Epithelial cell of prostate (primary cell): ENCODE results near the gene CD6.

Experiments
- DNase-seq: peaks from one replicate; pipeline ENCODE4 v3.0.0-alpha.2; 2011; ENCODE audit warnings: low read depth, low spot score
- H3K27ac ChIP-seq: fragments of 450-650 bp; 2 replicates; pipeline ENCODE4 v1.5.1; 2017; ENCODE audit warnings: mild to moderate bottlenecking

The CD6 gene

DNA sequence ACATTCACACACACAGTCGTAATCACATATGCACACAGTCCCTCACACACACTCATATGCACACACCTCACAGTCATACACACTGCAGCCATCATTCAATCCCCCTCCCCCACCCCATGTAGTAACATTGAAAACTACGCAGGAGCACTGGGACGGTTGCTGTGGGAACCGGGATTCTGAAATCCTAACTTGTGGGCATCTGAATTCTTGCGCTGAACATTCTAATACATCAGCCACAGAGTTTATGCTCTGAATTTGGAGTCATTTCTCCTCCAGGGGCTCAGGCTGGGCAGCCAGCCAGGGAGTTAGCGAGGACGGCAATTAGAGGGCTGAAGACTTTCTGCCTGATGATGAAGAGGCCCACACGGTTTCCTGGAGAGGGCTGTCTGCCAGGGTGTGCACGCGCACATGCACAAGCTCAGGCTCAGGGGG is 32.7 kb downstream of the CD6 start:
- no peak for DNase-seq
- no peak overlapping the region for H3K27ac ChIP-seq

DNA sequence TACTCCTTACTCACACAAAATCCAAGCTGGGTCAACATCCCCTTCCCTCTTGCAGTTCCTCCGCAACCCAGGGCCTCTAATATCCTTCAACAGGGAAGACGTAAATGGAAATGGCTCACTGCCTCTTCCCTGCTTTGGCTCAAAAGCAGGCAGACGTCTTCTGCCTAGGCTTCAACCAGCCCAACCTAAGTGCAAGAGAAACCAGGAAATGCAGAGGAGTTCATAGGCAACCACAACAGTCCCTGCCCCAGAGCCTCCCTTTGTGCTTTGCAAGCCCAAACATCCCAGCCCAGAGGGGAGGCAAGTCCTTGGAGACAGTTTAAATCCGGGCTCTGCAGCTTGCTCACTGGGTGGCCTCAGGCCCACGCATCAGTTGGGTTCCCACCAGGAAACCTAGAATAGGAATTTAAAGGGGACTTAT is 33.3 kb downstream of the CD6 start:
- DNase-seq: no peak
- H3K27ac ChIP-seq: no peak overlapping the region

DNA sequence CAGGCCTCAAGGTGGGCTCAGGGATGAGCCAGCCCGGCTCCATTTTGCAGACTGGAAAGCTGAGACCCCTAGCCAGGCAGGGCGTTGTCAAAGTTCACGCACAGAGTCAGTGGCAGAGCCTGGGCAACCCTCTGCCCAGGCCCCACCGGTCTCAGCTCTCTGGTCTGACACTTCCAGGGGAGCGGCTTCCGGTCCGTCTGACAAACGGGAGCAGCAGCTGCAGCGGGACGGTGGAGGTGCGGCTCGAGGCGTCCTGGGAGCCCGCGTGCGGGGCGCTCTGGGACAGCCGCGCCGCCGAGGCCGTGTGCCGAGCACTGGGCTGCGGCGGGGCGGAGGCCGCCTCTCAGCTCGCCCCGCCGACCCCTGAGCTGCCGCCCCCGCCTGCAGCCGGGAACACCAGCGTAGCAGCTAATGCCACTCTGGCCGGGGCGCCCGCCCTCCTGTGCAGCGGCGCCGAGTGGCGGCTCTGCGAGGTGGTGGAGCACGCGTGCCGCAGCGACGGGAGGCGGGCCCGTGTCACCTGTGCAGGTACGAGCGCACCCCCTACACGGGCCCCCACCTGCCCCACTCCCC is 36.0 kb downstream of the CD6 start:
- DNase-seq: no peak
- H3K27ac ChIP-seq: no peak overlapping the region

DNA sequence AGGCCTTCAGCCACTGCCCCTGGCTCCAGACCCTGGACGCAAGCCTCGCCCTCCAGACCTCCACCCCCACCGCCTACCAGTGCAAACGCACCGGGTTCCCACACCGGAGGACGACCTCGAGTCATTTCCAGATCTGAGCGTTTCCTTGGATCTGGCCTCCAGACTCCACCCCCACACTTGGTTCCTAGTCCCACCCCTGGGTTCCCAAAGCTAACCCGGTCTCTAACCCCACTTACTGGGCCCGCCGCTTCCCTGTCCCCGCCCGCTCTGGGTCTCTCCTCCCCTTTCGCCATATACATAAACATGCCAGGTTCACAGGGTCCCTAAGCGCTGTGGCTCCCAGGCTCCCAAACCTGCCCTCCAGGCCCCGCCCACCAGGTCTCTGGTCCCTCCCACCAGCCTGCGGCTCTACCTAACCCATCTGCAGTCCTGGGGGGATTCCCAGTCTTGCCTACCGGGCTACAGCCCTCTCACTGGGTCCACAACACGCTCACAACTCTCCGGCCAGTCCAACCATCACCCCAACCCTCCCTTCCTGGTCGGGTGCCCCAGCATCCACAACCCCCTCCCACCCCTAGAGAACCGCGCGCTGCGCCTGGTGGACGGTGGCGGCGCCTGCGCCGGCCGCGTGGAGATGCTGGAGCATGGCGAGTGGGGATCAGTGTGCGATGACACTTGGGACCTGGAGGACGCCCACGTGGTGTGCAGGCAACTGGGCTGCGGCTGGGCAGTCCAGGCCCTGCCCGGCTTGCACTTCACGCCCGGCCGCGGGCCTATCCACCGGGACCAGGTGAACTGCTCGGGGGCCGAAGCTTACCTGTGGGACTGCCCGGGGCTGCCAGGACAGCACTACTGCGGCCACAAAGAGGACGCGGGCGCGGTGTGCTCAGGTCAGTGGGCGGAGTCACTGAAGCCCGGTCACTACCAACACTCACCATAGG is 36.7 kb downstream of the CD6 start:
- no peak overlapping the region for H3K27ac ChIP-seq
- DNase-seq: no peak

DNA sequence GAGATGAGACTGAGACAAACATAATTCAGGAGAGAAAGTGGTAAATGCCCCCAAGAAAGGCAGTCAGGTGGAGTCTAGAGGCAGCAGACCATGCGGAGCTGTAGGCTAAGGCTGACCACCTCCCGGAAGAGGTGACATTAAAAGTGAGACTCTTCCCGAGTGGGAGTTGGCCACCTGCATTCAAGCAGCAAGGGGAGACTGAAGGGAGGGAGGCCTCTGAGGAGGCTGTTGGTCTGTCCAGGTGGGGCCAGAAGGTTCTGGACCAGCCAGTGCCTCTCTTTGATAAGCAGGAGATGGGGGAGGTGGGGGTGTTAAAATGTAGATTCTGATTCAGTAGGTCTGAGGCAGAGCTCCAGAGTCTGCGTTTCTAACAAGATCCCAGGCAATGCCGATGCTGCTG is 37.5 kb downstream of the CD6 start:
- H3K27ac ChIP-seq: no peak overlapping the region
- no peak for DNase-seq

DNA sequence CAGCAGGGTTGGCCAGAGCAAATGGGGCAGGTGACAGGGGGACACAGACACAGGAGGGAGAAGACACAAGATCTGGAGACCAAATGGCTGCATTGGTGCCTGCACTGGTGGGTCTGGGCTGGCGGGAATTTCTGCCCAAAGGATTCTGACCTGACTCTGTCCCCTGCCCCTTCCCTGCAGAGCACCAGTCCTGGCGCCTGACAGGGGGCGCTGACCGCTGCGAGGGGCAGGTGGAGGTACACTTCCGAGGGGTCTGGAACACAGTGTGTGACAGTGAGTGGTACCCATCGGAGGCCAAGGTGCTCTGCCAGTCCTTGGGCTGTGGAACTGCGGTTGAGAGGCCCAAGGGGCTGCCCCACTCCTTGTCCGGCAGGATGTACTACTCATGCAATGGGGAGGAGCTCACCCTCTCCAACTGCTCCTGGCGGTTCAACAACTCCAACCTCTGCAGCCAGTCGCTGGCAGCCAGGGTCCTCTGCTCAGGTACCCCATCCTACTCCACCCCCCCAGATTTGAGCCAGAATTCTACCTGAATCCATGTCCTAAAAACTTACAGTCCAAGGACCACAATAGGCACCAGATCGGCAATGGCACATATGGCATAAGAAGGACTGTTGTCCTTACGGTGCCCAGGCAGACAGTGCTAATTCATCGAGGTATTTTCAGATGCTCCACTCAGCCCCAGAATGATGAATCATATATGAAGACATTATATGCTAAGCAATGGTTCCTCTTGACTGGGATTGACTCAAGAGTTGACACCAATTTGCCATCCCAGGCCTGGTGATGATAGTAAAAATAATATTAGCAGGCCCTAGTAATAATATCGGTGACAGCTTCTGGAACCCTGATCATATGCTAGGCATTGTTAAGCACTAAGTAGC is 38.2 kb downstream of the CD6 start:
- H3K27ac ChIP-seq: no peak overlapping the region
- no peak for DNase-seq

DNA sequence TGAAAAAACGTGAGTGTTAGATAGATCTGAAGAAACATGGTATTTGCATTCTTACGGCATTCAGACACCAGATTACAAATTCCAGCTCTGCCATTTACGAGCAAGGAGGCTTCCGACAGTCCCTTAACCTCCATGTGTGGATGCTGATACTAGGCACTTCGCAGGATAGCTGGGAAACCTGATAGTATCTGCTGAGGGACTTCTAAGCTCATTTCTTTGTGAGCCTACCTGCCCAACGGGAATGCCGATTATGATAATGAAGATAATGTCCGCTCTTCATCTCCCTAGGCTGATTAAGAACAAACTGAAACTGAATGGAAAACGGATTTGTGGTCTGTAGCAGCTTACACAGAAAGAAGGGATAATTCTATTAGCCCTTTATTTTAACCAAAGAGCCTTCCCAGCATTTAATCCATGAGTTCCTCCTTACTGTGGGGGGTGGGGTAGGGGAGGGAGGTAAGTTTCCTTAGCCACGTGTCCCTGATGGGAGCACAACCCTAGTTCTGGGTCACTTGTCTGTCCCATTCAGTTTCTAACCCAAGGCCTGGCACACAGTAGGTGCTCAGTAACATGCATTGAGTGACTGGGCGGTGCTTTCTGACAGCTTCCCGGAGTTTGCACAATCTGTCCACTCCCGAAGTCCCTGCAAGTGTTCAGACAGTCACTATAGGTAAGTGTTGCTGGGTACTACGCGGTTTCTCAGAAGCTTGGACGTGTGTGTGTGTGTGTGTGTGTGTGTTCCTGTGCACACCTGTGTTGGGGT is 39.2 kb downstream of the CD6 start:
- DNase-seq: no peak
- no peak overlapping the region for H3K27ac ChIP-seq

DNA sequence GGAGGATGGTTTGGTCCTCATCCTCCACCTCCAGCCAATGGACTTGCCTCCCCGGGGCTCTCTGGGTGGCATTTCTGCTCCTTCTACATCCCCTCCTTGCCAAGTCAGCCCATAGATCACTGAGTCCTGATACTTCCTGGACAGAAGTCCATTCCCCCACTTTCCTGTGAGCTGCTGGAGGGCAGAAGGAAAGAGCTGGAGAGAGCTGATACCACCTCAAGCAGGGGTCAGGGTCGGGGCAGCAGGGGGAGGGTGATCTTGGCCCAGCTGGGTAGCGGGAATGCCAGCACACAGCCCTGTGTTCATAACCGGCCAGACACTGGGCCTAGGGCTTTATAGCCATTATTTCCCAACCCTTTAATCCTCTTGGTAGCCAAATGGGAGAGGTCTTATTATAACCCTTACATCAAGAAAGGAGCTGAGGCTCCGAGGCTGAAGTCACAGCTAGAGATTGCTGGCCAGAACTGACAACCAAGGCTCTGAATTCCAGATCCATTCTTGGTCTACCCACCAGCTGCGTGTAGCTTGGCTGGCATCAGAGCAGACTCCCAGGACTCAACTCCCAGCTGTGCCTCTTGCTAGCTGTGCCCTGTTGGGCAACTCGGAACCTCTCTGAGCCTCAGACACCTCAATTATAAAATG is 39.9 kb downstream of the CD6 start:
- no peak for DNase-seq
- H3K27ac ChIP-seq: no peak overlapping the region

DNA sequence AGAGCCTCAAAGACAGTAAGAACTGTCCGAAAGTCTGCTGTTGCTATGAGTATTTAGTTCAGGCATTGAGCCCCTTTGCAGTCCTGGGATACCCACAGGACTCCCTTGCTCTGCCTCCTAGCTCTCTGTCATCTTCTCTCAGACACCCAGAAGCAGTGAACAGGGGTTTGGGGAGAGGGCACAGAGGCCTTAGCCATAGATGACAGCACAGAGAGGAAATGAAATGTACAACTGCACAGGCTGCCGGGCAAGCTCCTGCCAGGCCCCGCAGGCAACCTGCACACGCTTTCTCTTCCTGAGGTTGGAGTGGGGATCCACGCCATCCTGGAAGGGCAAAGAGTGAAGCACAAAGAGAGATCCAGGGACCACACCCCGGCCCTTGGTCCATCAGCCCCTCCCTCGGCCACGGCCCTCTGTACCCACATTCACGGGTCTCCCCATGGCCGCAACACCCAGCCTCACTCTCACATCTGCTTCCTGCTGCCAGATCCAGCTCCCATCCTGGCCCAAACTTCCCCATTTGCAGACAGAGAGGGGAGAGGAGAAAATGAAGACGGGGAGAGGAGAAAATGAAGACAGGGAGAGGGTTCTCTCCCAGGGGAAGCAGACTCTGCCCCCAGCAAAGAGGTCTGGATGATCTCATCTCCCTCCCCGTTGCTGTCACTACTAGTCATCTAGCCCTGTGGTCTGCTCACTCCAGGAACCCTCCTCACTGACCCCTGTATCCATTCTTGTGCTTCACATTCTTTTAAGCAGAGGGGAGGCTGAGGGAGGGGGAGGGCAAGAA is 40.7 kb downstream of the CD6 start:
- no peak overlapping the region for H3K27ac ChIP-seq
- DNase-seq: no peak

DNA sequence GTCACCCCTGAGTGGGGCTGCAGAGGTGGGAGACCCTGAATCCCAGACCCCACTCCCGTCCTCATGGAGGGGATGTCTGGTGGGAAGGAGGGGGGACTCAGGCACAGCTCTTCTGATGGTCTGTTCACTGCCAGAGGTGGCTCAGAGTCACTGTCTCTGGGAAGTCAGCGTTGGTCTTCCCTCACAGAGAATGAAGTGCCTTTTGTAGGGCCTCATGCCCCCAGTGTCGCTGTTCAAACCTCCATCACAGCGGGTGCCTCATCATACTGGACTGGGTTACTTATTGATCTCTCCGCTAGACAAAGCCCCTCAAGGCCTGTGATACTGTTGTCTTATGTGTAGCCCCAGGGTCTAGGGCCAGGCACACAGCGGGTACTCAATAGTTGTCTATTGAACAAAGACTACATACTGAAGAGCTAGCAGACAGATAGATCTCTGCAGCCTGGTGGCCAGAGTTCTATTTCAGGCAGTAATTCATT is 41.3 kb downstream of the CD6 start:
- no peak overlapping the region for H3K27ac ChIP-seq

DNA sequence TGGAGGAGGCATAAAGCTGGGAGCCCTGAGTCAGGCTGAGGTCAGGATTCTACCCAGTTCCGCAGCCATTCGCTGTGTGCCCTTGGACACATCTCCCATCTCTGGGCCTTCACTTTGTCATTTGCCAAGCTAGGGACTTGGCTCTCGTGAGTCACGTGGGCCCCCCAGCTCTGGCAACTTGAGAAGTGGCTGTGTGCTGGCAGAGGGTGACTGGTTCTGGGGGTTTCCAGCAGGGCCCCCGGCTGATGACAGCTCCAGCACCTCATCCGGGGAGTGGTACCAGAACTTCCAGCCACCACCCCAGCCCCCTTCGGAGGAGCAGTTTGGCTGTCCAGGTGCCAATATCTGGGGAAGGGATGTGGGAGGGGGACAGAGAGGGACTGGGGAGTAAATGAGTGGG is 46.6 kb downstream of the CD6 start:
- H3K27ac ChIP-seq: no peak overlapping the region
- DNase-seq: no peak

More for the DNA sequence above, 41.3 kb downstream of the CD6 start:
- DNase-seq: no peak

DNA sequence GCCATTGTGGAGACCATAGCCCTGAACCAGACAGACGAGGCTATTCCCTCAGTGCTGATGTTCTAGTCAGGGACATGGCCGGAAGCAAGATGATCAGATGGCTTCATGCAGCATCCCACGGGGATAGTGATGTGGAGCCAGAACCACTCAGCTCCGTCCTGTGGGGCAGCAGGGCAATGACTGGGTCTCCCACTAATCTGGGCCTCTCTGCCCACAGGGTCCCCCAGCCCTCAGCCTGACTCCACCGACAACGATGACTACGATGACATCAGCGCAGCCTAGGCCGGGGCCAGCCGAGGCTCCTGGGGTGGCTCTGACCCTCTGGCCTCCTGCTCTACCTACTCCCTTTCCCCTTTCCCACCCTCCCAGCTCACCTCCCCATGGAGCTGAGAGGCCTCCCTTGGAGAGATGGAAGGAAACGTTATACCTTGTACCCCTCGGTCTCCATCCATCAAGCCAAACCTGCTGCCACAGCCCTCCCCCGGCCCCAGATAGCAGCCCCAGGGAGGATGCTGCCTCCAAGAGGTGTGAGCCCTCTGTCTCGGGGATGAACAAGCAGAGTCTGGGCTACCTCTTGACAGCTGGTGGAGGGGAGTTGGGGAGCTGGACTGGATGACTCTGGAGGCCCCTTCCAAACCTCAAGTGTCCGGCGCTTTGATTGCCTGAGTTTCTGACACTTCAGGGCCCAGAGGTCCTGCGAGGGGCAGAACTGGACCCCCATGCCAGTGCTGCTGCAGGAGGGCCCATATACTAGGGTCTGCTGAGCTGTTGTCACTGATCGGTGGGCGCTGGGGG is 47.8 kb downstream of the CD6 start:
- no peak overlapping the region for H3K27ac ChIP-seq
- no peak for DNase-seq

DNA sequence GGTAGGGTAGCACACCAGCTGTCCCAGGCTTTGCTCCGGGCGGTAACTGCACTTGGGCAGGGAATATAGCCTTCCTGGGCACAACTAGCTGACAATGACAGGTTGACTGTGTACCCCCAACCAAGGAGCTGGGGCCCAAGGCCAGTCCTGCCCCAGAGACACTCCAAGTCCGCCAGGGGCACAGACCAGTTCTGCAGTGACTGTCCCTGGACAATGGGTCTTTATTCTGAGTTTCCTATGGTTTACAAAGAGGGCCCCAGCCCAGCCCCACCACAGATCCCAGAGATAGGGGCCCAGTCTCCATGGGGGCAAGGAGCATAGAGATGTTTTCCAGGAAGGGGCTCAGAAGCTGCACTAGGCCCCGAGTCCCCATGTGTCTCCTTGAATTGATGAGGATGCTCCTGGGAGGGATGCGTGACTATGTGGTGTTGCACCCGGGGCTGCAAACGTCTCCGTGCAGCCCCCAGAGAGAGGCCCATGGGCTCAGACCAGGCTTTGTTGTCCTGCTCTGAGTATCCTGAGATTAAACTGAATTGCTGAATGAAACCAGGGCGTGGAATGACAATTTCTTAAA is 48.4 kb downstream of the CD6 start:
- DNase-seq: no peak
- no peak overlapping the region for H3K27ac ChIP-seq

DNA sequence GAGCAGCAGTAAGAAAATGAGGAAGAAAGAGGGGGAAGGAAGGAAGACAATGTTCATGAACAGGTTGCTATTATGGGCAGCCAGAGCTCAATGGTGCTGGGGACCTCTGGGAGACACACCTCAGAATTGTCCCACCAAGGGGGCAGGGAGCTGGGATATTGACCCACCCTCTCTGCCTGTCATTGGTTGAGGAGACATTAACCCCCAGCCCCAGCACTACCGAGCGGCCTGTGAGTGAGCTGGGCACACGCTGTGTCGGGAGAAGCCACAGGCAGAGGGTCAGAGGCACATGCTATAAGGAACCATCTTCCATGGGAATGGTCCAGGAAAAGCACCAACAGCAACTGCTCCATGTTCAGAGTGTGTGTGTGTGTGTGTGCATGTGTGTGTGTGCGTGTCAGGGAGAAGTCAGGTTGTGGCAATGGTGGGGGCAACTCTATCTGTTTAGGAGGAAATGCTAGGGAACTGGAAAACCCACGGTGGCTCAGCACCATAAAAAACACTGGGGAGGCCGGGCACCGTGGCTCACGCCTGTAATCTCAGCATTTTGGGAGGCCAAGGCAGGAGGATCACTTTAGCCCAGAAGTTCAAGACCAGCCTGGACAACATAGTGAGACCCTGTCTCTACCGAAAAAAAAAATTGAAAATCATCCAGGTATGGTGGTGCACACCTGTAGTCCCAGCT is 49.2 kb downstream of the CD6 start:
- DNase-seq: no peak
- H3K27ac ChIP-seq: no peak overlapping the region

DNA sequence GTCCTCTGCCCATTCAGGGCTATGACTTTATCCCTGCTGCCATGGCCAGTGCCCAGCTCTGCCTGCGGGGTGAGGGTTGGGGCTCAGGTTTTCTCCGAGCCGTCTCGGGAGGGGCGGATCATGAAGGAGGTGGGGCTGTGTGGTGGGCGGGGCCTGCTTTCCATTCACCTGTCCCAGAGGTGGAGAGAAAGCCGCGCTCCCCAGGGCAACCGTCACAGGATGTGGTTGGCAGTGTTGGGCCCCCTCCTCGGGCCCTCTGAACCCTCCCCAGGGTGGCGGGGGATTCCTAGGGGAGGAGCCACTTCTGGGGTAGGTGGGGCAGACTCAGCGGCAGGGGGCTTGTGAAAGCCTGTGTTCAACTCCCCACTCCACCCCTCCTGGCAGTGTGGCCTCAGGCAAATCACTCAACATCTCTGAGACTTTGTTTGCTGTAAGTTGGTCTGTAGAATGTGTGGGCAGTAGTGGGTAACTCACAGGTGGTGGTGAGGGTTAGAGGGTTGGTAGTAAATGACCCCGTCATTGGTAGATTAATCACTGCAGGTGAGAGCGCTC is 50.3 kb downstream of the CD6 start:
- DNase-seq: no peak
- H3K27ac ChIP-seq: no peak overlapping the region

DNA sequence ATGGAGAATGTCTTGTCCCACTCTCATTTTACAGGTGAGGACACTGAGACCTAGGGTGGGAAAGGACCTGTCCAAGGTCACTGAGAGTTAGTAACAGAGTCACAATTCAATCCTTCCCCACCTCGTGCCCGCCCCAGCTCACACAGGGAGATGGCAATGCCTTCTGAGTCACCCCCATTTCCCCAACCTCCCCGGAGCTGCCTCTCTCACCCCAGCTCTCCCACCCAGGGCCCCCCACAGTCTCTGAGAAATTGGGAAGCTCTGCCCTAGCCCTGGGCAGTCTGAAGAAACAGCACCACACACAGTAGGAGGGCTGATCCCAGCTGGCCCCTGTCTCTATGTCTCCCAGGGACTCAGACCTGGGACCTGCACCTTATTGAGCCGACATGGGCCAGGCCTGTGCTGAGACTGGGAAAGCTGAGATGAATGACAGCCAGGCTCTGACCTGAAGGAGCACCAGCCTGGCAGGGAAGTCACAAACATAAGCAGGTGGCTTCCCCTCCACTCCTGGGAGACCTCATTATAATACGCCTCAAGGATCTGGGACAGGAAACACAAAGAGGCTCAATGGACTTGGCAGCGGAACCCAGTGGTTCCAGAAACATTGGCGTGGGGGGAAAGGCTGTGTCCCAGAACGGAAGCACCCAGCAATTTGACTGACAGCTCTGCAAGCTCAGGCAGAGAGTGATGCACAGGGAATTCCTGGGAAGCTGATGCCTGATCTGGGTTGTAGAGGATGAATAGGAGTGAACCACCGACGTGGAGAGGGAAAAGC is 51.0 kb downstream of the CD6 start:
- no peak for DNase-seq
- no peak overlapping the region for H3K27ac ChIP-seq
